DND-41 (cell line): ENCODE results near the gene SLC27A3.

Experiments
- ATAC-seq: fragments of 200-7000 bp; cut with Tn5 transposase; 3 replicates; pipeline ENCODE4 v1.9.1; 2021; ENCODE audit warnings: low read depth; ENCODE audit not compliant: insufficient read depth
- DNase-seq: peaks from one replicate; pipeline ENCODE4 v3.0.0-alpha.2; 2020
- H2AFZ ChIP-seq: 2 replicates; pipeline ENCODE4 v1.6.0; 2012; ENCODE audit warnings: low read depth, low read length
- H3K27ac ChIP-seq: 2 replicates; pipeline ENCODE4 v1.5.1; 2012; ENCODE audit warnings: low read length, inconsistent platforms
- H3K27me3 ChIP-seq: fragments of 200-600 bp; sonication (generic); 2 replicates; pipeline ENCODE4 v1.6.0; 2012; ENCODE audit warnings: low read length, mild to moderate bottlenecking, inconsistent platforms; ENCODE audit not compliant: insufficient read depth, poor library complexity
- H3K36me3 ChIP-seq: 2 replicates; pipeline ENCODE4 v1.5.1; 2012; ENCODE audit warnings: low read length, inconsistent platforms; ENCODE audit not compliant: insufficient read depth
- H3K4me1 ChIP-seq: 2 replicates; pipeline ENCODE4 v1.5.1; 2012; ENCODE audit warnings: mild to moderate bottlenecking, low read length; ENCODE audit not compliant: insufficient read depth
- H3K4me2 ChIP-seq: 2 replicates; pipeline ENCODE4 v1.6.0; 2012; ENCODE audit warnings: mild to moderate bottlenecking, moderate library complexity, low read length, inconsistent platforms; ENCODE audit not compliant: insufficient read depth
- H3K4me3 ChIP-seq, 2 experiments: fragments of 200-600 bp in 1 of 2; shearing (Covaris generic) in 1 of 2; 2 replicates each; pipeline ENCODE4 v1.5.1; 2012 to 2016; ENCODE audit warnings: inconsistent platforms in 2 of 2, low read length in 2 of 2, mild to moderate bottlenecking in 2 of 2, low read depth in 1 of 2, moderate library complexity in 1 of 2
- H3K79me2 ChIP-seq: 2 replicates; pipeline ENCODE4 v1.6.0; 2012; ENCODE audit warnings: low read length, inconsistent platforms; ENCODE audit not compliant: insufficient read depth
- H3K9ac ChIP-seq: 2 replicates; pipeline ENCODE4 v1.6.0; 2012; ENCODE audit warnings: low read depth, mild to moderate bottlenecking, inconsistent platforms, low read length, moderate library complexity
- H3K9me3 ChIP-seq: 2 replicates; pipeline ENCODE4 v1.5.1; 2012; ENCODE audit warnings: low read length, moderate library complexity, mild to moderate bottlenecking, inconsistent platforms; ENCODE audit not compliant: insufficient read depth, severe bottlenecking
- H4K20me1 ChIP-seq: 2 replicates; pipeline ENCODE4 v1.6.0; 2012; ENCODE audit warnings: low read length; ENCODE audit not compliant: insufficient read depth
- EZH2 ChIP-seq: IDR thresholded peaks from 3 replicates; pipeline ENCODE4 v1.6.1; 2012; ENCODE audit warnings: borderline replicate concordance, low read depth, mild to moderate bottlenecking, moderate library complexity, low read length, inconsistent platforms; ENCODE audit not compliant: severe bottlenecking
- TF ChIP-seq, protein P1 (sequence below): IDR thresholded peaks from 2 replicates; pipeline ENCODE4 v1.5.1; 2012; ENCODE audit warnings: borderline replicate concordance, low read length, moderate library complexity, mild to moderate bottlenecking; ENCODE audit not compliant: poor library complexity, severe bottlenecking; ENCODE audit errors: extremely low read depth

The SLC27A3 gene

DNA sequence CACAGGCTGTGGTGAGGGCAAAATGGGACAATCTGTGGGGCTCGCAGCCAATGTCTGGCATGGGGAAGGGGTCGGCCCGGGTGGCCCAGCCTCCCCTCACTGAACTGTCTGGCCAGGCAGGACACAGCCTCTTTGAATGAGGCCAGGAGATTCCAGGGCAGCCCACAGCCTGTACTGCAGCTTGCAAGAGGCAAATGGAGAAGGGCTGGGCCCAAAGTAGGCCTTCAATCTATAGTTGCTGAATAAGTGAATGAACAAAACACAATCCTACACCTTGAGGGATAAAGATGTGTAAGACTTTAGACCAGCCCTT is 23.2 kb downstream of the SLC27A3 start:
- ATAC-seq = no peak
- Histone ChIP-seq H3K4me1 (no peaks in the 10 kb centered on the region), H3K4me3 (no peak overlapping the region), H3K79me2 (no peaks in the 10 kb centered on the region), H2AFZ (no peak overlapping the region), H3K4me2 (no peak overlapping the region), H3K36me3 (no peaks in the 10 kb centered on the region; the same call in 1 of the 2 replicates), H3K27ac (no peak overlapping the region), H3K9ac (no peak overlapping the region), H3K9me3 (no peaks in the 10 kb centered on the region), H4K20me1 (no peaks in the 10 kb centered on the region; the same call in 1 of the 2 replicates), H3K27me3 (no peaks in the 10 kb centered on the region)
- no peak for DNase-seq
- no peak for TF ChIP-seq EZH2
- TF ChIP-seq, protein P1, sequence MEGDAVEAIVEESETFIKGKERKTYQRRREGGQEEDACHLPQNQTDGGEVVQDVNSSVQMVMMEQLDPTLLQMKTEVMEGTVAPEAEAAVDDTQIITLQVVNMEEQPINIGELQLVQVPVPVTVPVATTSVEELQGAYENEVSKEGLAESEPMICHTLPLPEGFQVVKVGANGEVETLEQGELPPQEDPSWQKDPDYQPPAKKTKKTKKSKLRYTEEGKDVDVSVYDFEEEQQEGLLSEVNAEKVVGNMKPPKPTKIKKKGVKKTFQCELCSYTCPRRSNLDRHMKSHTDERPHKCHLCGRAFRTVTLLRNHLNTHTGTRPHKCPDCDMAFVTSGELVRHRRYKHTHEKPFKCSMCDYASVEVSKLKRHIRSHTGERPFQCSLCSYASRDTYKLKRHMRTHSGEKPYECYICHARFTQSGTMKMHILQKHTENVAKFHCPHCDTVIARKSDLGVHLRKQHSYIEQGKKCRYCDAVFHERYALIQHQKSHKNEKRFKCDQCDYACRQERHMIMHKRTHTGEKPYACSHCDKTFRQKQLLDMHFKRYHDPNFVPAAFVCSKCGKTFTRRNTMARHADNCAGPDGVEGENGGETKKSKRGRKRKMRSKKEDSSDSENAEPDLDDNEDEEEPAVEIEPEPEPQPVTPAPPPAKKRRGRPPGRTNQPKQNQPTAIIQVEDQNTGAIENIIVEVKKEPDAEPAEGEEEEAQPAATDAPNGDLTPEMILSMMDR = no peak

DNA sequence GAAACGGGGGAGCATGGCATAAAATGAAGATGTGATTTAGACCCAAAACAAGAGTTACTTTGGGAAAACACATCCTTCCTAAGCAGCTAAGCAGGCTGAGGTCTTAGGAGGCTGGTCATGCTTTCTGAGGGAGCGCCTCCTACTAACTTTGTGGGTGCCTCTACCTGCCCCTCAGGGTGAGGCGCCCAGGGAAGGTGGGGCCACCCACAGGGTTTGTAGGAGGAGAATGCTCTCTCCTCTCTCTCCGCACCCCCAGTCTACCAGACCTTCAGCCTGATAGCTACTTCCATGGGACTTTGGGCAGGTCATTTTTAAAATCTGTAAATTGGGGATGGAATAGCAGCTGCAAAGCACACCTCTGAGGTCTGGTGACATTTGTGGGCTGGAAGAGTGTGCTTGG is 23.8 kb downstream of the SLC27A3 start:
- no peaks in the 10 kb centered on the region for H3K27me3 ChIP-seq
- ATAC-seq (no peak), DNase-seq (no peak)
- H2AFZ ChIP-seq = no peak overlapping the region
- no peak overlapping the region for H3K9ac ChIP-seq
- no peak overlapping the region for H3K4me2 ChIP-seq
- H3K4me3 ChIP-seq = no peak overlapping the region
- no peaks in the 10 kb centered on the region; the same call in 1 of the 2 replicates for H4K20me1 ChIP-seq
- H3K36me3 ChIP-seq = no peaks in the 10 kb centered on the region; the same call in 1 of the 2 replicates
- TF ChIP-seq, protein P1 = no peak
- TF ChIP-seq EZH2 = no peak
- no peaks in the 10 kb centered on the region for H3K9me3 ChIP-seq
- no peak overlapping the region for H3K27ac ChIP-seq
- H3K4me1 ChIP-seq = no peaks in the 10 kb centered on the region
- H3K79me2 ChIP-seq = no peaks in the 10 kb centered on the region

DNA sequence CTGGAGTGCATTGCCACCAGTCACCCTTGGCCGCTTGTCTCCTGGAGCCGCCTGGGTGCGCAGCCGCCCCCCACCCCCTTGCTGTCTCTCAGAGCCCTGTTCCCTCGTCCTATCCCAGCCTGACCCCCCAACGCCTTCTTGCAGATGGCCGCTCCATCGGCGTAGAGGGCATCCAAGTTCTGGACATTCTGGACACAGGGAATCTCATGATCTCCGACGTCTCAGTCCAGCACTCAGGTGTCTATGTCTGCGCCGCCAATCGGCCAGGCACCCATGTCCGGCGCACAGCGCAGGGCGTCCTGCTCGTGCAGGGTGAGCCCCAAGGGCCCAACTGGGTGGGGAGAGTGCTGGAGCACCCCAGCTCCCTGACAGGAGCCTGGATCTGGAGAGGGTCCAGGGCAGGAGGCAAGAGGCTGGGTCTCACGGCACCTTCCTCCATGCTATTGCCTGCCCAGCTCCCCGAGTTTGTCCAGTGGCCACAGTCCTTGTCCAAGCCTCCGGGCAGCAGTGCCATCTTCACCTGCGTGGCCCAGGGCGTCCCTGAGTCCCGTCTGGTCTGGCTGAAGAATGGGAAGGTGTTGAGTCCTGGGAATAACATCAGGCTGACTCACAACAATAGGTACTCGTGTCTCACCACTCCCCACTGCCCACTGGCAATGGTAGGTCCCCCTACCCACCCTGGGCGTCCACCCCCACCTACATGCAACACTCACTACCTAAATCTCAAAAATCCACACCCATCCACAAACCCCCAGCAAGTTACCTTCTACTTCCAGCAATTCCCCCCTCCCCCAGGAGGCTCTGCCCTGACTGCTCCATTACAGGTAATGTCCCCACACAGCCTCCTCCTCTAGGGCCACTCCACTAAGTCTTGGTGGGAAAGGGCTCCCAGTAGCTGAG is 24.6 kb downstream of the SLC27A3 start:
- no peak overlapping the region for H3K9ac ChIP-seq
- TF ChIP-seq, protein P1 = no peak
- no peak for TF ChIP-seq EZH2
- no peak overlapping the region for H3K27ac ChIP-seq
- H3K4me3 ChIP-seq = no peak overlapping the region
- no peaks in the 10 kb centered on the region; the same call in 1 of the 2 replicates for H3K36me3 ChIP-seq
- H3K4me2 ChIP-seq = no peak overlapping the region
- no peaks in the 10 kb centered on the region for H3K4me1 ChIP-seq
- DNase-seq (no peak), ATAC-seq (no peak)
- no peaks in the 10 kb centered on the region for H3K79me2 ChIP-seq
- H3K27me3 ChIP-seq = no peaks in the 10 kb centered on the region
- H3K9me3 ChIP-seq = no peaks in the 10 kb centered on the region
- no peaks in the 10 kb centered on the region; the same call in 1 of the 2 replicates for H4K20me1 ChIP-seq
- no peak overlapping the region for H2AFZ ChIP-seq
